Sigmoid colon (tissue), 7 donors: Measurements from ENCODE around the gene IL1RN. TPM values are rescaled to one million over a fixed set of nuclear protein-coding genes. Genes with fewer than 3 reads are reported as not detected.

ENCODE experiments used
- DNase-seq: peaks from one replicate; pipeline ENCODE4 v3.0.0-alpha.2; 2019
- H3K27ac ChIP-seq, 4 donors: fragments of 200-600 bp; sonication (generic); one replicate each; pipeline ENCODE4 v1.5.1; 2016 to 2019; ENCODE audit warnings: mild to moderate bottlenecking in 1 of 4
- H3K27me3 ChIP-seq, 3 donors: fragments of 200-600 bp; sonication (generic); one replicate each; pipeline ENCODE4 v1.5.1; 2019; ENCODE audit warnings: mild to moderate bottlenecking in 1 of 3
- H3K36me3 ChIP-seq, 4 donors: fragments of 200-600 bp; sonication (generic); one replicate each; pipeline ENCODE4 v1.5.1; 2016 to 2019
- H3K4me1 ChIP-seq, 4 donors: fragments of 200-600 bp; sonication (generic); one replicate each; pipeline ENCODE4 v1.5.1; 2017 to 2019
- H3K4me3 ChIP-seq, 4 donors: fragments of 200-600 bp; sonication (generic); one replicate each; pipeline ENCODE4 v1.5.1; 2017 to 2019; ENCODE audit warnings: mild to moderate bottlenecking in 2 of 4, moderate library complexity in 1 of 4
- H3K9me3 ChIP-seq, 4 donors: fragments of 200-600 bp in 3 of 4; sonication (generic) in 3 of 4; one replicate each; pipeline versions ENCODE4 v1.5.1 to v1.6.1; 2013 to 2019
- CTCF ChIP-seq, 4 experiments: fragments of 450-650 bp in 3 of 4; fragments of 200-600 bp in 1 of 4; IDR thresholded peaks; one replicate each; pipeline ENCODE4 v1.5.1; 2016 to 2019; ENCODE audit warnings: antibody characterized with exemption in 4 of 4, mild to moderate bottlenecking in 3 of 4, moderate library complexity in 2 of 4
- EP300 ChIP-seq, 4 donors: sonication (generic); formaldehyde crosslinking; IDR thresholded peaks; one replicate each; pipeline ENCODE4 v1.6.1; 2017; ENCODE audit warnings: antibody characterized with exemption in 4 of 4
- POLR2A ChIP-seq, 2 donors: fragments of 450-650 bp; IDR thresholded peaks; one replicate each; pipeline ENCODE4 v1.6.1; 2016; ENCODE audit warnings: antibody characterized with exemption in 2 of 2, mild to moderate bottlenecking in 2 of 2, moderate library complexity in 2 of 2
- POLR2AphosphoS5 ChIP-seq, 4 donors: sonication (generic); formaldehyde crosslinking; IDR thresholded peaks; one replicate each; pipeline ENCODE4 v1.6.1; 2017; ENCODE audit warnings: antibody characterized with exemption in 4 of 4
- WGBS, 2 donors: extraction: QIAGEN DNeasy Blood & Tissue Kit; methylation state at CpG; one replicate each; pipeline ENCODE4 v1.1.7; 2013; 5-methylcytosine and 5-hydroxymethylcytosine counted together
- intact Hi-C: fragments of 100-400 bp; cut with DNase I; formaldehyde crosslinking; loops from one replicate; pipeline ENCODE4 v1.15.1; 2023
- polyA plus RNA-seq, 3 donors: library from polyadenylated mRNA; stranded (reverse); fragments of 200-250 nt; gene quantifications; one replicate each; pipeline ENCODE4 v1.2.3, GENCODE V29; 2013
- total RNA-seq, 4 donors: library from RNA; depleted of rRNA; stranded (reverse); fragments of >200 nt; gene quantifications; one replicate each; pipeline ENCODE4 v1.1.0, GENCODE V29; 2016
- donor health status: healthy with polysubstance abuse.
- donor health status: Bipolar disorder and iron deficiency.
- donor health status: healthy.

Gene IL1RN
- total and polyA plus RNA-seq, 7 donors = 0.55 to 19.9 (median 6.6) TPM; not detected in 2

DNA sequence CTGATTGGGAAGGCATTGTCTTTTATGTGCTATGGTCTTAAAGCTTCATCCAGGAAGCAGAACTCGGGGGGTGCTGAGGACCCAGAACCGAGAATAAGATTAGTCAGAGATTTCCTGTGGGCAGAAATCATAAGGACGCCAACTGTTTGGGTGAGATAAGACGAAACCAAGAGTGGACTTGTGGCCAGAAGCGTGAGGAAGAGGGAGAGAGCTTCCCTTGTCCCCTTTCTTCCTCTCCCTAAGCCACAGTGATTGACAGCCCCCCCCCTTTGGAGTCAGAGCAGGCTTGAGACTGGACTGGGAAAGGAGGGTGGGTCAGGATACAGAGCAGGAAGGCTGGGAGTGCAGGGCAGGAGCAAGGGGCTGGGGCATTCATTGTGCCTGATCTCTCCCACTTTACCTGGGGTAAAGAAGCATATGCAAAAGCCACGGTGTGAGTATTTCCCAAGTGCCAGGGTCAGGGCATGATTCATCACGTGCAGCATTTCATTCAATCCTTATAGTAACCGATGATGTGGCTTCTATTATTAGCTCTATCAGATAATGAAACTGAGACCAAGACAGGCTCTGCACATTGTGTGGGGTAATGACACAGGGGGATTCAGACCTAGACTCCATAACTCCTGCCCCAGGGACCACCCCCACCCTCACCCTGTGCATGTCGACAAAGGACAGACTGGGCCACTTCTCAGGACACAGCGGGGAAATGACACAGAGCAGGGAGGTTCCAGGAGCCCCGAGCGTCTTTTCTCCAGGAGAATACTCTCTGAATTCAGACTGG is 3.0 kb upstream of the IL1RN start:
- TF ChIP-seq POLR2AphosphoS5 (IDR thresholded peaks at IDR 0.05) (no peak), EP300 (IDR thresholded peaks at IDR 0.05) (no peak), POLR2A (IDR thresholded peaks at IDR 0.05) (no peak), CTCF (IDR thresholded peaks at IDR 0.05) (no peak)
- H3K4me3 ChIP-seq = no peak overlapping the region
- intact Hi-C loops = no loop called here
- peak overlapping the region in 1 of 4 donors; percentile 18 for H3K27ac ChIP-seq
- DNase-seq = no peak
- H3K27me3 ChIP-seq = no peaks in the 10 kb centered on the region
- 53 to 78% methylated on average over 12 of the region's 12 CpGs for WGBS, 2 donors
- no peaks in the 10 kb centered on the region for H3K9me3 ChIP-seq
- H3K4me1 ChIP-seq = no peaks in the 10 kb centered on the region
- H3K36me3 ChIP-seq = no peaks in the 10 kb centered on the region

DNA sequence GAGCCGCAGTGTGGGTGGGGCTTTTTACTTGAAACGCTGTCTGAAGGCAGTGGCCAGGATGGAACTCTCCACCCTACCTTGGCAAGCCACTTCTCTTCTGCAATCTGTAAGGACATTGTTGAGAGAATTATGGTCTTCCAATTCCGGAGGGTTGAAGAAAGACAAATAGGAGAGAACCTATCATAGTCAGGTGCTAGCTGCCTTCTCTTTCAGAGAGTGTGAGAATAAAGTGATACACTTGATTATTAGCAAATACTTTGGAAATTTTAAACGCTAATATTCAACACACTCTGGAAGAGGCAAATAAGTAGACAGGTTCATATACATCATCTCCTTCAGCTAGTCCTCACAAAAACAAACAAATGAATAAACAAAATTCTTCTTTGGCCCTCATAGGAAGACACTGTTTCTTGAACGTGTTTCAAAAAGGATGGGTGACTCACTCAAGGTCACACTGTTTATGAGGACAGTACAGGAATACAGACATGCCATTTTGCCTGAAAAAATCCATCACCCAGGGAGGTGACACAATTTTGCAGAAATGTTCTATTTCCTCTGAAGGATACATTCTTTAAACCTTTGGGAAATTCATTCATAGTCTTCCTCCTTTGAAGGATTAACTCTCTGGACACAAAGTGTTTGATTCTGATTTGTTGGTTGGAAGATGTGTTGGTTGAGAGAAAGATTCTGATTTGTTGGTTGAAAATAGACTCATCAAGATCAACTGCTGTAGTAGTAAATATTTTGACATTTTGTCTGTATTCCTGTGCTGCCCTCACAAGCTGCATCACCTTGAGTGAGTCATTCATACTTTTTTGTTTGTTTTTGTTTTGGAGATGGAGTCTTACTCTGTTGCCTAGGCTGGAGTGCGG is 2.2 kb upstream of the IL1RN start:
- no peak for DNase-seq
- Histone ChIP-seq H3K4me1 (no peaks in the 10 kb centered on the region), H3K27ac (no peak overlapping the region), H3K4me3 (no peak overlapping the region), H3K9me3 (no peaks in the 10 kb centered on the region), H3K27me3 (no peaks in the 10 kb centered on the region), H3K36me3 (no peaks in the 10 kb centered on the region)
- intact Hi-C loops = no loop called here
- 59 to 74% methylated on average over 6 of the region's 6 CpGs for WGBS, 2 donors
- TF ChIP-seq POLR2AphosphoS5 (IDR thresholded peaks at IDR 0.05) (no peak), CTCF (IDR thresholded peaks at IDR 0.05) (no peak), POLR2A (IDR thresholded peaks at IDR 0.05) (no peak), EP300 (IDR thresholded peaks at IDR 0.05) (no peak)

DNA sequence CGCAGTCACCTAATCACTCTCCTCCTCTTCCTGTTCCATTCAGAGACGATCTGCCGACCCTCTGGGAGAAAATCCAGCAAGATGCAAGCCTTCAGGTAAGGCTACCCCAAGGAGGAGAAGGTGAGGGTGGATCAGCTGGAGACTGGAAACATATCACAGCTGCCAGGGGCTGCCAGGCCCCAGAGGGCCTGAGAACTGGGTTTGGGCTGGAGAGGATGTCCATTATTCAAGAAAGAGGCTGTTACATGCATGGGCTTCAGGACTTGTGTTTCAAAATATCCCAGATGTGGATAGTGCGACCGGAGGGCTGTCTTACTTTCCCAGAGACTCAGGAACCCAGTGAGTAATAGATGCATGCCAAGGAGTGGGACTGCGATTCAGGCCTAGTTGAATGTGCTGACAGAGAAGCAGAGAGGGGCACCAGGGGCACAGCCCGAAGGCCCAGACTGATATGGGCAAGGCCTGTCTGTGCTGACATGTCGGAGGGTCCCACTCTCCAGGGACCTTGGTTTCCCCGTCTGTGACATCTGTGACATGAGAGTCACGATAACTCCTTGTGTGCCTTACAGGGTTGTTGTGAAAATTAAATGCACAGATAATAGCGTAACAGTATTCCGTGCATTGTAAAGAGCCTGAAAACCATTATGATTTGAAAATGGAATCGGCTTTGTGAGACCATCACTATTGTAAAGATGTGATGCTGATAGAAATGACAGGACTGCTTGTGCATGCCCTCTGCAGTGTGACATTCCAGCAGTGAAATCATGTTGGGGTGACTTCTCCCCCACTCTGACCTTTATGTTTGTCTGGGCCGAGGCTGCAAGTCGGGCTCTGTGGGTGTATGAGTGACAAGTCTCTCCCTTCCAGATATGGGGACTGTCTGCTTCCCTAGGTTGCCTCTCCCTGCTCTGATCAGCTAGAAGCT is 510 bp downstream of the IL1RN start:
- H3K4me3 ChIP-seq = no peak overlapping the region
- H3K4me1 ChIP-seq = no peaks in the 10 kb centered on the region
- WGBS, 2 donors = 88% methylated on average over 15 of the region's 15 CpGs
- no peak for DNase-seq
- H3K27ac ChIP-seq = no peak overlapping the region
- TF ChIP-seq POLR2AphosphoS5 (IDR thresholded peaks at IDR 0.05) (no peak), EP300 (IDR thresholded peaks at IDR 0.05) (no peak), CTCF (IDR thresholded peaks at IDR 0.05) (no peak), POLR2A (IDR thresholded peaks at IDR 0.05) (no peak)
- no peaks in the 10 kb centered on the region for H3K9me3 ChIP-seq
- no peaks in the 10 kb centered on the region for H3K36me3 ChIP-seq
- intact Hi-C loops = no loop called here
- no peaks in the 10 kb centered on the region for H3K27me3 ChIP-seq

- no peak for DNase-seq
- H3K27ac ChIP-seq = no peak overlapping the region
- H3K27me3 ChIP-seq = no peaks in the 10 kb centered on the region
- TF ChIP-seq POLR2AphosphoS5 (IDR thresholded peaks at IDR 0.05) (no peak), CTCF (IDR thresholded peaks at IDR 0.05) (no peak), EP300 (IDR thresholded peaks at IDR 0.05) (no peak), POLR2A (IDR thresholded peaks at IDR 0.05) (no peak)
- WGBS, 2 donors = 92 to 93% methylated on average over 2 of the region's 2 CpGs
- H3K4me3 ChIP-seq = no peak overlapping the region
- no peaks in the 10 kb centered on the region for H3K4me1 ChIP-seq
- intact Hi-C loops = no loop called here
- no peaks in the 10 kb centered on the region for H3K9me3 ChIP-seq
- no peaks in the 10 kb centered on the region for H3K36me3 ChIP-seq
These were observed 2.2 kb downstream of the IL1RN start for GRCh38 chr2:113129519-113130078.
